ENCODE results near the gene MEA1.
A peak's percentile ranks its signal among the peaks of the same experiment; 100 is the strongest.

Gene MEA1

DNA sequence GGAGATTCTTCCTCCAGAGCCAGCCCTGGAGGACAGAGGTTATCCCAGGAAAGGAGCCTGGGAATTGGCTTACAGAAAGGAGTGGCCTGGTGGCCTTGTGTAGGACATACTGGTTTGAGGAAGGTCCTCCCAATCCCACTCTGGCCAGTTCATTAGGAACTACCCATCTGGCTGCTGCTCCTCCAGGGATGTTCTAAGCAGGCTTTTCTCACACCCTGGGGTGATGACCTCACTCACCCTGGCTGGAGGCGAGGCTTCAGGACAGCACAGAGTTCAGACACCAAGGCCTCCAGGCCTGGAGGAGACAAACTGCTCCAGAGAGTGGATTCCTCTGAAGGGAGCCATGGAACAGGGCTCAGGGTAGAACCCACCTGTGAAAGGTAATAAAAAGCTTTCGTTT lies 44.3 kb downstream of the MEA1 start:
- no peak for DNase-seq

DNA sequence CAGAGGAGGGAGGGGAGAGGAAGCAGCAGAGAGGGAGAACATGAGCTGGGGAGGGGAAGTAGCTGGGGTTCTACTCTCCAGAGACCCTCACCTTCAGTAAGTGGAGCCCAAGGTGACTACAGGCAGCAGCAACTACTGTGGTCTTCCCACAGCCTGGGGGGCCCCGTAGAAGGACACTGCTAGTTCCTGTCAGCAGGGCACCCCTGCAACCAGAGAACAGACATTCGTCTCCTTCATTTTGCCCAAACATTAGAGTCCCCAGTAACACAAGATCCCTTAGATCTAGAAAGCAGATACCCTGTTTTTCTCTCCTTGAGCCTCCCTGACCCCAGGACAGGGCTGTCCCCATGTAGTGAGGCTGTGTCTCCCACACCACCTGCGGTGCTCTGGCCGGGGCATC lies 45.0 kb downstream of the MEA1 start:
- no peak for DNase-seq

DNA sequence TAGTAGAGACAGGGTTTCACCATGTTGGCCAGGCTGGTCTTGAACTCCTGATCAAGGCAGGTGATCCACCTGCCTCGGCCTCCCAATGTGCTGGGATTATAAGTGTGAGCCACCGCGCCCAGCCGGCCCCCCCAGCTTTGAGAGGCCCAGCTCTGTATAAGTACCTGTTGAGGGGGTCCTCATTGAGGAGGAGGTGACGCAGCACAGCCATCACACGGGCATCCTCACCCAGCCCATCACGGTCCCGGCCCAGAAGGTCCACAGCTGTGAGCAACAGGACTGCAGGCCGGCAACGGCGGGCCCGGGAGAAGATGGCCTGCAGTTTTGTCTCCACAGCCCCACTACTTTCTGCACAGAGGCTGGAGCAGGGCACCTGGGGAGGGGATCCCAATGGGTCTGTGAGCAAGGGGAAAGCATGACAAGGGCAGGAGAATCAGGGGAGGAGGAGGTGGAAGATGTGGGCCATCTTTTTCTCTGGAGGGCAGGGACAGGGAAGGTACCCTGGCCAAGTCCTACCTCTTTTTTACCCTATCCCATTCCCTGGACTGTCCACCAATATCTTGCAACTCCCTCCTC lies 45.5 kb downstream of the MEA1 start:
- DNase-seq: no peak

DNA sequence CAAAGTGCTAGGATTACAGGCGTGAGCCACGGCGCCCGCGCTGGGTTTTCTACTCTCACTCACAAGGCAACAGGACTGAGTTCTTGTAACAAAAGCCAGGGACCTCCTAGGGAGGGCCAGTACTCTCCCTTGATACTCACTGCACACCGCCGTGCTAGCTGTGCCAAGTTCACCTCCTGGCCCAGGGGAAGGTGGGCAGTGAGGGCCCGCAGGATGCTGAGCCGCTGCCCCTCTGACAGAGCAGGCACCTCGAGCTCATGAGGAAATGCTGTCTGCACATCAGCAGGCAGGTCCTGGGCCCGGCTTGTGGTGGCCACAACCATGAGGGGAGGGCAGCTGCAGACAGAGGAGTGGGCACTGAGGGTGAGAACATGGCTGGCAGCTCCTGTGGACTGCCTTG lies 46.5 kb downstream of the MEA1 start:
- DNase-seq: no peak

DNA sequence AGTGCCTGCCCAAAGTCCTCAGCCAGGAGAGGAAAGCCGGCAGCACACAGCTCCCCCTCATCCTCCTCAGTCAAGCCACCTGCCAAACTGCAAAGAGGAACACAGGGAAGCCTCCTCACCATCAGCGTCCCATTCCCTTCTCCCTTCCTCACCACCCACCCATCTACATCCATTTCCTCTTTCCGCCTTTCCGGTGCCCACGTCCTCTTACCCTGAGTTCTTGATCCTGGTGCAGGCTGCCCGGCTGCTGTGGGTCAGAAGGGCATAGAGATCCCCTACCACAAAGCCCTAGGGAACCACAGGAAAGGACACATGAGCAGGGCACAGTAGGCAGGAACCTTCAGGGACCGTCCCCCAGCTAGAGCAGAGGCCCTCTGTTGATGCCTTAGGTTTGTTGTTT lies 47.2 kb downstream of the MEA1 start:
- DNase-seq: no peak

DNA sequence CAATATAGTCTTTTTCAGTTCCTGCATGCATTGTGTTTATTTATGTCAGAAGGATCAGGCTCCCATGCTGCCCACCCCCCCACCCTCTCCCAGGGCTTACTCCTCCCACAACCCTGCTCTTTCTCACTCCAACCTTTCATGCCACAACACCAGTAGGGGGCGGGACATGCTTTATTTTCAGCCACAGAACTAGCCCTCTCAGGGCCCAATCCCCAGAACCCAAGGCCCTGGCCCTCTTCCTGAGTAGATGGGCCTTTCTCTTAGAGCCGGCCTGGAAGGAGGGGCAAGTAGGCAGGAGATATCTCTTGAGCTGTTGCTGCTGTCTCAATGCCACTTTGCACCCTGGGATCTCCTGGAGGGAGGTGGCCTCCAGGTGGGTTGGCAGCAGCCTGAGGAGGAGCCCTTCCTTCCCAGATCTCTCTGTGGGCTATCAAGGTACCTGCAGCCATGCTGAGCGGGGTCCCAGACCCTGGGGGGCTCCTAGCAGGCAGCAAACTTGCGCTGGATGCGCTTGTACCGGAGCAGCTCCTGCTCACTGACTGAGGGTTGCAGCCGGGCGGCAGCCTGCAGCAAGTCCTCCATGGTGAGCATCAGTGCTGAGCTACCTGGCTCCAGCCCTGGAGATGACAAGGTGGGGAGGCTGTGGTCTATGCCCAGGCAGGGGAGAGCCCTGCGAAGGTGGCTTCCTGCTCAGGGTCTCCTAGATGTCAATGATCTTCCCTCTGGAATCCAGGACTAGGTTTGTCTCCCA lies 49.7 kb downstream of the MEA1 start:
- DNase-seq: peak; percentile 50

DNA sequence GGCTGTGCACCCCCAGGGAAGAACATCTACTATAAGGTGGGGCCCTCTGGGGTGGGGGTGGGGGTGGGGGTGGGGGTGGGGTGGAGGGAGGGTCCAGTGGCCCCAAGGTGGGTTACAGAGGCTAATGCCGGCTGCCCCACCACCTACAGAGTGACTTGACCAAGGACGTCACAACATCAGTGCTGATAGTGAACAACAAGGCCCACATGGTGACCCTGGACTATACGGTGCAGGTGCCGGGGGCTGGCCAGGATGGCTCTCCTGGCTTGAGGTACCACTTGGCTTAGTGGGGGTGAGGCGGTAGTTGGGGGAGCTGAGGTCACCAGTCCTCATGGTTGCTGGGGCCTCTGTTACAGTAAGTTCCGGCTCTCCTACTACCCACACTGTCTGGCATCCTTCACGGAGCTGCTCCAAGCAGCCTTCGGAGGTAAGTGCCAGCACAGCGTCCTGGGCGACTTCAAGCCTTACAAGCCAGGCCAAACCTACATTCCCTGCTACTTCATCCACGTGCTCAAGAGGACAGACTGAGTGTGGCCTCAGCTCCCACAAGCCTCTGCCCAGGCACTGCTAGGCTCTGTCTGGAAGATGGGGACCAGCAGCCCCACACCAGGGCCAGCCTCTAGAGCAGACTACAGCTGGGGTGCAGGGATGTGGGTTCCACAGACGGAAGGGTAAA lies 50.4 kb downstream of the MEA1 start:
- no peak for DNase-seq

DNA sequence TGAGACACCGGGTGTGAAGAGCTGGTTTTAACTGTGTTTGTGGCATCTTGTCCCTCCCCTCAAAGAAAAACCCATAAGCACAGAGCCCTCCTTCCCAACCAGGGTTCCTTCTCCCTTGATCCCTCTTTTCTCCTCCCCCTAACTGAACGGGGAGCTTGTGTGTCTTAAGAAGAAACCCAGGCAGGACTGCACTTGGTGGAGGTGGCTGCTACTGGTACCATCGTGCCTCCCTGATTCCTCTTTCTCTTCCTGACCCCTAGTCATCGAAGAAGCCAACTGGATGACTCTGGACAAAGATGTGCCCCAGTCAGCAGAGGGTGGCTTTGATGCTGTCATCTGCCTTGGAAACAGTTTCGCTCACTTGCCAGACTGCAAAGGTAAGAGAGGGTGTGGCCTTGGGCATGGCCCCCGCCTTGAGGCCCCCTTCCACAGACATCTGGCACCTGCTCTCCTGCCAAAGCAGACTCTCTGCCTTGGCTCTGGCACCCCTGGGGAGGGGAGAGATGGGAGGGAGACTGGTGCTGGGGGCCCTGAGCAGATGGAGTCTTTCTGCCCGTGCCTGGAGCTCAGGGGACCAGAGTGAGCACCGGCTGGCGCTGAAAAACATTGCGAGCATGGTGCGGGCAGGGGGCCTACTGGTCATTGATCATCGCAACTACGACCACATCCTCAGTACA lies 51.1 kb downstream of the MEA1 start:
- no peak for DNase-seq

DNA sequence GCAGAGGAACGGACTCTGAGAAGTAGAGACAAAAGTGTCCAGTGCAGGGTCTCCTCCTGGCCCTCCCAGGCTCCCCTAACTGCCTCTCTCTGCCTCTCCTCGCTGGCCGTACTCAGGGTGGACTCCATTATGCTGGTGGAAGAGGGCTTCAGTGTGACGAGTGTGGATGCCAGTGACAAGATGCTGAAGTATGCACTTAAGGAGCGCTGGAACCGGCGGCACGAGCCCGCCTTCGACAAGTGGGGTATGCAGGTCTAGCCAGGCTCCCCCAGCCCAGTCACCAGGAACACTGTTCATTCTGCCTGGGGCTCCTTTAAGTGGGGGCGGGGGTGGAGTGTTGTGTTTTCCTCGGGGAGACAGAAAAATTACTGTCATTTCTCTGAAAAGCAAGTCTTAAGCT lies 51.6 kb downstream of the MEA1 start:
- DNase-seq: no peak

Data from suppressor macrophage treated with lipopolysaccharide for 4 hours (primary cell).